SK-N-SH treated with all-trans-retinoic acid at 6 μM for 48 hours (cell line): ENCODE results near the gene FAM227B.

Source experiments
- ZFP30 ChIP-seq: fragments of 450-650 bp; formaldehyde crosslinking; IDR thresholded peaks from 2 replicates; pipeline ENCODE4 v1.5.0; 2022; ENCODE audit warnings: mild to moderate bottlenecking, moderate library complexity
- ZNF70 ChIP-seq: fragments of 450-650 bp; formaldehyde crosslinking; IDR thresholded peaks from 2 replicates; pipeline ENCODE4 v1.5.0; 2020; ENCODE audit warnings: mild to moderate bottlenecking, moderate library complexity
- TF ChIP-seq, protein P1 (sequence below): fragments of 250-450 bp; sonication (Bioruptor Pico); IDR thresholded peaks from 2 replicates; pipeline ENCODE4 v1.5.1; 2021; ENCODE audit warnings: mild to moderate bottlenecking, moderate library complexity

DNA sequence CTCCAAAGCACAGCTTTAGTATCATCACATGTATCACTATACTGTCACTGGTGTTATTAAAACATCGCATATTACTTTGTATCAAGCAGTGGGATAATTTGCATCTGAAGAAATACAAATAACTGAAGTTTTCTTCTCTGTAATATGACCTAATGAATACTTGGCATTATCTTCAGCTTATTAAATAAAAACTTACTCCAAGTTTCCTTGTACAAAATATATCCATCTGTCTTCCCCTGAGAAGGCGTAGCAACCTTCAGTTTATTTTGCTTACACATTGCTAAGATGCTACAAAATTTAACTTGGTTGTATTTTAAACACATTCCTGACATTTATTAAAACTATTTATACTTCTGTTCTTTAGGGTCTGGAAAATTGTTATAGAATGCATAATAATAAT is 183.9 kb downstream of the FAM227B start:
- TF ChIP-seq ZFP30 (CRISPR knock-in tag) (no peak), ZNF70 (CRISPR knock-in tag) (no peak)
- TF ChIP-seq, protein P1, sequence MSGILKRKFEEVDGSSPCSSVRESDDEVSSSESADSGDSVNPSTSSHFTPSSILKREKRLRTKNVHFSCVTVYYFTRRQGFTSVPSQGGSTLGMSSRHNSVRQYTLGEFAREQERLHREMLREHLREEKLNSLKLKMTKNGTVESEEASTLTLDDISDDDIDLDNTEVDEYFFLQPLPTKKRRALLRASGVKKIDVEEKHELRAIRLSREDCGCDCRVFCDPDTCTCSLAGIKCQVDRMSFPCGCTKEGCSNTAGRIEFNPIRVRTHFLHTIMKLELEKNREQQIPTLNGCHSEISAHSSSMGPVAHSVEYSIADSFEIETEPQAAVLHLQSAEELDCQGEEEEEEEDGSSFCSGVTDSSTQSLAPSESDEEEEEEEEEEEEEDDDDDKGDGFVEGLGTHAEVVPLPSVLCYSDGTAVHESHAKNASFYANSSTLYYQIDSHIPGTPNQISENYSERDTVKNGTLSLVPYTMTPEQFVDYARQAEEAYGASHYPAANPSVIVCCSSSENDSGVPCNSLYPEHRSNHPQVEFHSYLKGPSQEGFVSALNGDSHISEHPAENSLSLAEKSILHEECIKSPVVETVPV (CRISPR knock-in tag): no peak
